ENCODE measurements around the gene C2orf68. TPM values are rescaled to one million over a fixed set of nuclear protein-coding genes. Genes with fewer than 3 reads are reported as not detected.

C2orf68 gene
- total RNA-seq, 4 donors from 2014 or later, result 9.1 to 25.7 (median 16.7) TPM

DNA sequence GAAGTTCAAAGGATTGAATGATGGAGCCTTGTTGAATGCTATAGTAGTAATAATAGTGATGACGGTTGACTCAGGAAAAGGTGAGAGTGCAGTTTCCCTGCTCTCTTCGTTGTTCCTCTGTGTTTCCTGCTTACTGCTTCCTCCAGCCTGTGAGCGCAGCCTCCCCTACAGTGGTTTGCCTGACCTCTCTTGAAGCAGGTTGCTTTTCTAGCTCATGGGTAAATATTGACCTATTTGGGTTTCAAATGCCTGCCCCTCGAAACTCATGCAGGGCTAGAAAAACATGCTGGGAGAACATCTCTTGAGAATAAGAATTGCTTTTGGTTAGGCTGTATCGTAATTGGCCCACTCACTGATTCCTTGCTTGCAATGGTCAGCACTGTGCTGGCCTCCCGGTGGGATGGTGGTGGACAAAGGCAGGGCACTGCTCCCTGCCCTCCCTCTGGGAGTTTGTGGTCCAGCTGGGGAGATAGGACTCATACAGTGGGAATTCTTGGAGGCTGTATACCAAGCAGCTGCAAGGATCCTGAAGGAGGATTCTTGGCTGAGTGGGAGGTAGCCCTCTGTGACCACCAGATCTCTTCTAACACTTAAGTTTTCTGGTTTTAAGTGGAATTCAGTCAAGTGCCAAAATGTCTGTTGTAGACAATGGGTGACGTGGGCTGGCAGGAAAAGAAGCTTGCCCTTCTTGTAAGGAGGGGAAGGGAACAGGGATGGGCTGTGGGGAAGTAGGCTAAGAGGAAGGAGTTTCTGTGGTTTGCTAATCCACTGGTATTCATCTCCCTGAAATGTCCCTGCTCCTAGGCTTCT, 21.7 kb downstream of the C2orf68 start:
- no peak for DNase-seq (ENCODE audit: extremely low spot score)
- WGBS, result 59% methylated on average over 7 of the region's 7 CpGs
- intact Hi-C loops (cut with DNase I), result loop anchor here (5.0 kb wide), 1 partner anchor 43 kb away; no protein-coding TSS in a partner anchor
- Histone ChIP-seq H3K27ac (replicated peaks in 1 of 4) (peak overlapping the region; percentile 59 to 91 (median 70)), H3K9me3 (no peaks in the 10 kb centered on the region), H3K27me3 (no peaks in the 10 kb centered on the region), H3K4me1 (peaks cover 81 to 87% (median 81%) of the 10 kb centered on the region in 4 donors), H3K4me3 (no peak overlapping the region), H3K36me3 (peaks cover 0 to 7% (median 3%) of the 10 kb centered on the region in 4 donors)
- TF ChIP-seq, protein P1, sequence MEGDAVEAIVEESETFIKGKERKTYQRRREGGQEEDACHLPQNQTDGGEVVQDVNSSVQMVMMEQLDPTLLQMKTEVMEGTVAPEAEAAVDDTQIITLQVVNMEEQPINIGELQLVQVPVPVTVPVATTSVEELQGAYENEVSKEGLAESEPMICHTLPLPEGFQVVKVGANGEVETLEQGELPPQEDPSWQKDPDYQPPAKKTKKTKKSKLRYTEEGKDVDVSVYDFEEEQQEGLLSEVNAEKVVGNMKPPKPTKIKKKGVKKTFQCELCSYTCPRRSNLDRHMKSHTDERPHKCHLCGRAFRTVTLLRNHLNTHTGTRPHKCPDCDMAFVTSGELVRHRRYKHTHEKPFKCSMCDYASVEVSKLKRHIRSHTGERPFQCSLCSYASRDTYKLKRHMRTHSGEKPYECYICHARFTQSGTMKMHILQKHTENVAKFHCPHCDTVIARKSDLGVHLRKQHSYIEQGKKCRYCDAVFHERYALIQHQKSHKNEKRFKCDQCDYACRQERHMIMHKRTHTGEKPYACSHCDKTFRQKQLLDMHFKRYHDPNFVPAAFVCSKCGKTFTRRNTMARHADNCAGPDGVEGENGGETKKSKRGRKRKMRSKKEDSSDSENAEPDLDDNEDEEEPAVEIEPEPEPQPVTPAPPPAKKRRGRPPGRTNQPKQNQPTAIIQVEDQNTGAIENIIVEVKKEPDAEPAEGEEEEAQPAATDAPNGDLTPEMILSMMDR (IDR thresholded peaks at IDR 0.05), result no peak
- TF ChIP-seq EP300 (IDR thresholded peaks at IDR 0.05) (no peak), POLR2AphosphoS5 (IDR thresholded peaks at IDR 0.05) (peak in 1 of 2 donors; percentile 33), POLR2A (IDR thresholded peaks at IDR 0.05; ENCODE audit: low read depth) (no peak)

DNA sequence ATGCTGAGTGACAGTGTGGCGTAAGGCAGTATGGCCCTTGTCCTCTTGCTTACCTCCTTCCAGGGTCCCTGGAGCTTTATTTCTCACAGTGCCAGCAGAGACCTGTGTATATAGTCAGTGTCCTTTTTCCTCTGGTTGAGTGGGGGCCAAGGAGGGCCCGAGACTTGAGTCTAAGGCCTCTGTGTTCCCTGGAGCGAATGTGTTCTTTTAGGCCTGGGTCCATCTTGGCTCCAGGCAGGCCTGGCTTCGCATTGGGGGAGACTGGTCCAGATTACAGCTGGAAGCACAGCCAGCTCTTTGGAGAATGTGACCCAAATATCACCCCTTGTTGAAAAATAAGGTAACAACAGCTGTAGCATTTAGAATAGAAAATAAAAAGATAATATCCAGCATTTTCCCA, 22.7 kb downstream of the C2orf68 start:
- no peak for DNase-seq (ENCODE audit: extremely low spot score)
- intact Hi-C loops (cut with DNase I), result no loop called here
- H3K4me1 ChIP-seq, result peaks cover 78 to 85% (median 81%) of the 10 kb centered on the region in 4 donors
- 85% methylated on average over 4 of the region's 4 CpGs for WGBS
- H3K9me3 ChIP-seq, result no peaks in the 10 kb centered on the region
- H3K36me3 ChIP-seq, result peaks cover 0 to 7% (median 3%) of the 10 kb centered on the region in 4 donors
- no peak overlapping the region for H3K4me3 ChIP-seq
- no peaks in the 10 kb centered on the region for H3K27me3 ChIP-seq
- H3K27ac ChIP-seq (replicated peaks in 1 of 4), result peak overlapping the region; percentile 12 to 91 (median 70)
- no peak for TF ChIP-seq EP300 (IDR thresholded peaks at IDR 0.05)
- TF ChIP-seq, protein P1 (IDR thresholded peaks at IDR 0.05), result no peak
- no peak for TF ChIP-seq POLR2AphosphoS5 (IDR thresholded peaks at IDR 0.05)
- TF ChIP-seq POLR2A (IDR thresholded peaks at IDR 0.05; ENCODE audit: low read depth), result no peak

DNA sequence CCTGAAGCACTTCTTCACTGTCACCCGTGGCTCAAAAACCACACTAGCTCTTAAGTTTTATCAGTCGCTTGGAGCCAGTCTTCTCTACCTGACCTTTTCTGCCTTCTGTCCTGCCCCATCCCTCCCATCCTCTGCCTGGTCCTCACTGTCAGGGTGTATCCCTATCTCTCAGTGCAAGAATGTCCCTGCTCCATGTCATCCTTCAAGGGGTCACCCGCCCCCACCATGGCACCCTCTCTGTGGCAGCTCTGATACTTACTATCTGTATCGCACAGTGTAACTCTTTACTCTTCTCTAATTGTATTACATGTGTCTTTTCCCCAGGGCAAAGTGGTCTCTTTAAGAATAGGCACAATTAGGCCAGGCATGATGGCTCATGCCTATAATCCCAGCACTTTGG, 23.2 kb downstream of the C2orf68 start:
- H3K27ac ChIP-seq (replicated peaks in 1 of 4), result peak overlapping the region; percentile 12 to 91 (median 64)
- WGBS, result 77% methylated on average over 4 of the region's 4 CpGs

DNA sequence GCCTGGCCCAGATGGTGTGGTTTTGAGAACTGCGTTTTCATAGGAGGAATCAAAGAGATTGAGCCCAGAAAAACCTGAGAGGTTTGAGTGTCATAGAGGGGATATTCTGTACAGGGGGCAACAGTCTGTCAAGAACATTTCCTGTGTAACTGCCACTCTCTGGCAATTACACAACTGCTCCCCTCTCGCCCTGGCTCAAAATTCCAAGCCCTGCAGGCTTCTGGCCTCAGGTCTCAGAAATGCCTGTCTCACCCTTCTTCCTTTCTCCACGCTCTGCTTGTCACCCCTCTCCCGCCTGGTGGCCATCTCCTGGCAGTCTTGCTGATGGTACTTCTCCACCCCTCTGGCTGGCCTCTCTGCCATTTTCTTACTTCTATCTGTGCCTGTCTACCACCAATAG, 23.6 kb downstream of the C2orf68 start:
- Histone ChIP-seq H3K4me3 (no peak overlapping the region), H3K4me1 (peaks cover 82 to 90% (median 88%) of the 10 kb centered on the region in 4 donors), H3K9me3 (no peaks in the 10 kb centered on the region), H3K27me3 (no peaks in the 10 kb centered on the region), H3K36me3 (peaks cover 0 to 5% (median 2%) of the 10 kb centered on the region in 4 donors), H3K27ac (replicated peaks in 1 of 4) (peak overlapping the region; percentile 12 to 91 (median 64))
- TF ChIP-seq POLR2AphosphoS5 (IDR thresholded peaks at IDR 0.05) (no peak), EP300 (IDR thresholded peaks at IDR 0.05) (no peak), POLR2A (IDR thresholded peaks at IDR 0.05; ENCODE audit: low read depth) (no peak)
- TF ChIP-seq, protein P1 (IDR thresholded peaks at IDR 0.05), result no peak
- DNase-seq (ENCODE audit: extremely low spot score), result no peak
- WGBS, result 87% methylated on average over 4 of the region's 4 CpGs
- intact Hi-C loops (cut with DNase I), result no loop called here

More for the DNA sequence above, 23.2 kb downstream of the C2orf68 start:
- TF ChIP-seq, protein P1 (IDR thresholded peaks at IDR 0.05), result no peak
- no peak for TF ChIP-seq POLR2AphosphoS5 (IDR thresholded peaks at IDR 0.05)
- TF ChIP-seq EP300 (IDR thresholded peaks at IDR 0.05), result no peak
- TF ChIP-seq POLR2A (IDR thresholded peaks at IDR 0.05; ENCODE audit: low read depth), result no peak
- intact Hi-C loops (cut with DNase I), result no loop called here
- no peak overlapping the region for H3K4me3 ChIP-seq
- no peaks in the 10 kb centered on the region for H3K9me3 ChIP-seq
- peaks cover 0 to 7% (median 3%) of the 10 kb centered on the region in 4 donors for H3K36me3 ChIP-seq
- no peaks in the 10 kb centered on the region for H3K27me3 ChIP-seq
- H3K4me1 ChIP-seq, result peaks cover 80 to 86% (median 84%) of the 10 kb centered on the region in 4 donors
- DNase-seq (ENCODE audit: extremely low spot score), result no peak
